Stimulated activated CD8-positive, alpha-beta memory T cell treated with anti-CD3 and anti-CD28 coated beads, Interleukin-12 subunit alpha, Interleukin-12 subunit beta, amount 100 ng/mL, for 24 hours (primary cell): ENCODE data around the gene TTC7B.

Source experiments
- DNase-seq: peaks from one replicate; pipeline ENCODE4 v3.0.0-alpha.2; 2020; ENCODE audit errors: extremely low read depth

Gene TTC7B

GRCh38 chr14:90599748-90600507 is 216.3 kb downstream of the TTC7B start:
- no peak for DNase-seq

DNA sequence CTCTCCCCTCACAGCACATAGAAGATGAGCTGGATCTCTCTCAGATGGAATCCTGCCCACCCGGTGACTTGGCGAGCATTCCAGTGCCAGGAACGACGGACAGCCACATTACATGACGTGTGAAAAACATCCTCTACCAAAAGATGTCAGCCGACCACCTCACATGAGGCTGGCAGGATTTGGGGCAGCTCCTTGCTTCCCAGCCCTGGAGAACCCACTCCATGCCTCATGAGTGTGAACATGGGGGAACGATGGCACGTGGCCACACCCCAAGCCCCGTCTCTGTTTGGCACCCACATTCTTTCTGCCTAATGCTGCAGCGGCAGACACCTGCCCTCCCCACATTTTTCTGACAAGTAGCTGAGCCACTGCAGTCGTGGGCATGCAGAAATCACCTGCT is 216.9 kb downstream of the TTC7B start:
- DNase-seq: no peak

DNA sequence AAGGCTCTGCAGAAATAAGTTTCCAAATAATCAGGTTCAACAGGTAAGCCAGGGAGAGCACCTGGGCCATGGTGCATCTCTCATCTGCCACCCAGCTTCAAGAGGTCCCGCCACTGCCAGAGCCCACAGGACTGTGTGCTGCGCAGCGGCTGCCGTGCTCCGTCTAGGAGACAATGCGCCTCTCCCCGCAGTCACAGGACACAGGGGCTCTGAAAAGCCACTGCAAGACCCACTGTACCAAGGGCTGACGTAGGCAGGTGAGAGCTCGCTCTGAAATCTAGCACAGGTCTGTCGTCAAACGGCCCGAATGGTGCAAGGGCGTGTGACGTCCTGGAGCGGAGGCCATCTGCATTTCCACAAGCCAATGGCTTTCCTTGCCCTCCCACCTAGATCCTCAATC is 218.3 kb downstream of the TTC7B start:
- no peak for DNase-seq

- DNase-seq: no peak
Measured at GRCh38 chr14:90596733-90597132, 219.5 kb downstream of the TTC7B start.

GRCh38 chr14:90593254-90594040 is 222.8 kb downstream of the TTC7B start:
- no peak for DNase-seq

- no peak for DNase-seq
Measured at GRCh38 chr14:90592655-90593054, 223.6 kb downstream of the TTC7B start.

- DNase-seq: no peak
Measured at GRCh38 chr14:90587918-90588317, 228.3 kb downstream of the TTC7B start.

GRCh38 chr14:90587252-90587910 is 228.8 kb downstream of the TTC7B start:
- DNase-seq: no peak

GRCh38 chr14:90585106-90585505 is 231.1 kb downstream of the TTC7B start:
- no peak for DNase-seq

- no peak for DNase-seq
Measured at GRCh38 chr14:90583916-90584605, 232.2 kb downstream of the TTC7B start.

DNA sequence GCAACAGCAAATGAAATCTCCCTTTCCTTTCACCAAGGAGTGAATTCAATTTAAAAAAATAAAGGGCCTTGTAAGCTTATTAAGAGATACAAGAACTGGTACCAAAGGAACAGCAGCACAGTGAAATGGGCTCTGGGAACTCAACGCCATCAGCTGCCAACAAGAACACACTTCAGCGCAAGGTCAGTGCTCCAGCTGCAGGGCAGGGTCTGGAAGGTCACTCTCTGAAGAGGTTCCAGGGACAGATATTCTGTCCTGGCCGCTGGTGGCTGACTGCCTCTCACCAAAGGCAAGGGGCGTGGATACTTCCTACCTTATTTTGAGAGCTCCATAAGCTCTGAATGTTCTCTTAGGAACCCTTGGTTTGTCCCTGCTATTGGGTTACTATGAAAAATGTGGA is 232.8 kb downstream of the TTC7B start:
- no peak for DNase-seq

GRCh38 chr14:90582166-90582565 is 234.1 kb downstream of the TTC7B start:
- DNase-seq: no peak

DNA sequence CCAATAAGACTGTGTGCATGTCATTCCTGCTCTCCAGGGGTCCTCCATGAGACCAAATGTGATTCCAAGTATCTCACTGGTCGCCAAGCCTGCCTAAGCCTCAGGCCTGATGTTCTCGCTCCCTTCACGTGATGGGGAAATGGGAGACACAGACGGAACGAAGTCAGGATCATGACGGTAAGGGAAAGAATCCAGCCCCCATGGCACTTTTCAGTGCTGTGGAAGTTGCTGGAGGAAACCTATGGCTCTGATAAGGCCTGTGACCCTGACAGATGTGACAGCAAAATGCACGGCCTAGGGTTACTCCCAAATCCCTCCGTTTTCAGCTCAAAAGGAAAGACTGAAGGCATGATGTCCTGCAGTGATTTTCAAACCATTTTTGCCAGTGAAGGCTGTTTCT is 234.5 kb downstream of the TTC7B start:
- no peak for DNase-seq

DNA sequence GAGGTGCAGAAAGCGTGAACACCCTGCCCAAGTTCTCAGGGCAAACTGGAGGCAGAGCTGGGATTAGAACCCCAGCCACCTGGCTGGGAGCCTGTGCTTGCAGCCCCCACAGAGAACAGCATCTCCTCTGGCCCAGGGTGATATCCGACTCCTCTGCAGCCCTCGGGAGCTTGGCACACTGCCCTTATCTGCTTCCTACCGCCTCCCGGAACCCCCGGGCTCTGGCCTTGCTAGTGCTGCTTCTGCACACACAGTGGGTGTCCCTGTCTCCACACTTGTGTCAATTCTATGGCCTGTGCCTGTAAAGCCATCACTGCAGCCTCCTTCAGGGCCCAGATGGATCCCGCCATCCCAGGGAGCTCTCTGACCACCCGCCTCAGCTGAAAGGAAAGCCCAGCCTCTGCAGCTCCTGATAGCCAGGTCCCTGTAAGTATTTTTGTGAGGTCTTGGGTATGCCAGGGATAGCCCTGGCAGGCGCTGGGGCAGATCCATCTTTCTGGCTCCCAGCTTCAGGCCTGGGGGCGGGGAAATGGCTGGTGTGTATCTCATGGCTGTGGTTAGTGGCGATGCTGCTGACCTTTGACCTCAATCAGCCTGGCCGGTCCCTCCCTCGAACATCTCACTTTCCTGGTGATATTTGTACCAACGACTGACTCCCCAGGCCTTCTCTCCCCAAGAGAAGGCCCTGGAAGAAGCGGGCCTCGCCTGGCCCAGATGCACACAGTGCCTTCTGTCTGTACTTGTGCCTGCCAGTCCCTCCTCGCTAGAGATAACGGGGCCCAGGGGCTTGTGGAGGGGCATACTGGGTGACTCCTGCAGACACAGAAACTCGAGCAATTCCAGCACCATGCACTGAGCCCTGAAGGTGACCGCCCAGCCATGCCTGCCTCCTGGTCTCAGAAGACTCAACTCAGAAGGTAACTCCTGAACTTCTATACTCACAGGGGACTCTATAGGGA is 235.6 kb downstream of the TTC7B start:
- DNase-seq: no peak

GRCh38 chr14:90579816-90580215 is 236.4 kb downstream of the TTC7B start:
- DNase-seq: no peak

- DNase-seq: no peak
Measured at GRCh38 chr14:90579088-90579487, 237.1 kb downstream of the TTC7B start.

GRCh38 chr14:90578283-90578985 is 237.8 kb downstream of the TTC7B start:
- DNase-seq: no peak

DNA sequence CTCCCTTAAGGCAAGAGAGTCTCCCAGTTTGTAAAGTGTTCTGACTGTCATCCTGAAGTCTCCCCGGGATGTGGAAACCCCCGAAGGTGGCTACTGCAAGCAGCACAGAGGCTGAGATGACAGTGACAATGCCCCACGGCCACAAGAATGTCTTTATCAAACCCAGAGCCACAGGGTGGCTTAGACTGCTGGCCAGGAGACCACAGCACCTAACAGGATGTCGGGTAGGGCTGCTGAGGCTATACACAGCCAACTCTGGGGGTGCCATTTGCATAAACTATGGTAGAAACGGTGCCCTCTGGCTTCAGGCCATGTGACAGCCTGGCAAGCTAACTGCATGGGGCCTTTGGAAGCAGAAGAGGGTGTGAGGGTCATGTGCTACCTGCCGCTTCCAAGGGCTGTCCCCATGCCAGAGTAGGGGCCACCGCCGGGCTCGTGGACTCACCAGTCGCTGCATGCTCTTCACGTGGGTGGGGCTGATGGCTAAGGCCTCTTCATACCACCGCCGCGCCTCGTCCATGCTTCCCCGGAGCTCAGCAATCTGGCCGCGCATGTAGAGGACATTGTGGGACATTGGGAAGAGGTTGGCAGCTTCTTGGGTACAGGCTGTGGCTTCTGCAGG is 238.5 kb downstream of the TTC7B start:
- no peak for DNase-seq

DNA sequence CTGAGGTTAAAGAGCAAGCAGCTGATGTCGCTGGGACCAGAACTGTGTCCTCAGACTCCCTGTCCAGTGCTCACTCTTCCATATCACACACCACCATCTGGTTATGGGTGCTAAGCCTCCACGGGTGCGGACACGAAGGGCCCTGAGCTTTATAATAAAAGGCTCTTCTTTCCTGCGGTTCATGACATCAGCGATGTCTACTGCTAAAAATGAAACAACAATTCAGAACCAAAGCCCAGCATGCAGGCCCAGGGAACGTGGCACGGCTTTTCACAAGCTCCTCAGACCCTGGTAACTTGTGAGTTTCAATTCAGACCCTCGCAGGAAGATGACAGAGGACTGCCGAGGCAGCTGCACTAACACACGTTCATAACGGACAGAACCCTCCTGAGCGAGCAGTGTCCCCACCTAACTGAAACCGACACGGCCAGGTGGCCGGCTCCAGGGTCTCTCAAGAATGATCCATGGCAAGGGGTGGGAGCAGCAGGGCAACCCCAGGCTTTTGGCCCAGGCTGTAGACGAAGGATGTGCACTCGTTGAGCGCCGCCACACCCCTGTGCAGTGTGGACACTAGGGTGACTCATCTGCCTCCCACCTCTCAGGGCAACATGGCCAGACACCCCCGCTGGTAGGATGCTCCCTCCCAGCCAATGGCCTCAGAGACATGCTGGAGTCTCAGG is 239.1 kb downstream of the TTC7B start:
- DNase-seq: no peak
